ENCODE results near the gene CNTN4.
"Not testable (repeated sequence)": the region's sequence is repeated elsewhere in the genome, so short reads cannot be mapped to it uniquely, and the experiment has no call there.

CNTN4 gene

DNA sequence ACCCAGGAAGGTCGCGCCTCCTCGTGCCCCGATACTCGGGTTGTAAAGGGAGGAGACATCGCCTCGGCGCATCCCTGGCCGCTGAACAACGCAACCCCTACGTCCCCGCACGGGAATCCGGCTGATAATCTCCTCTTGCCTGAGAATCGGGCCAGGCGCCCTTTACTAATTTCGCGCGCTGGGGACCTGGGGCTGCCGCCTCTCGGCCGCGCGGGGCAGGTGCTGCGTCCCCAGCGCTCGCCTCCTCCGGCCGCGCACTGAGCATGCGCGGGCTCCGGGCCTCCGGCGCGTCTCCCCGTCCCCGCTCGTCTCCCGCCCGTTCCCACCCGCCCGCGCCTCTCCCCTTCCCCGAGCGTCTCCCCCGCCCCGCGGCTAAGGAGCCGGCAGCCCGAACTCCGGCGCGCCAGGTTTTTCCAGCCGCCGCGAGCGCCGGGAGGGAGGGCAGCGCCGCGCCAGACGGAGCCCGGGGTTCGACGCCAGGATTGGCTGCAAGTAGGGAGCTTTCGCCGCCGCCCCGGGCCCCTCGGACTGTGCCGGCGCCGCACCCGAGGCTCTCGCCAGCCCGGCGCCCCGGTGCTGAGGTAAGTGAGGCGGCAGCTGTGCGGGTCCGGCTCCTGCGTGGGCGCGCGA, at the start of gene CNTN4:
TSS of gene CNTN4 (plus strand) at position 469 of the 630 bp plus-strand sequence.
- DNase-seq = no peak

DNA sequence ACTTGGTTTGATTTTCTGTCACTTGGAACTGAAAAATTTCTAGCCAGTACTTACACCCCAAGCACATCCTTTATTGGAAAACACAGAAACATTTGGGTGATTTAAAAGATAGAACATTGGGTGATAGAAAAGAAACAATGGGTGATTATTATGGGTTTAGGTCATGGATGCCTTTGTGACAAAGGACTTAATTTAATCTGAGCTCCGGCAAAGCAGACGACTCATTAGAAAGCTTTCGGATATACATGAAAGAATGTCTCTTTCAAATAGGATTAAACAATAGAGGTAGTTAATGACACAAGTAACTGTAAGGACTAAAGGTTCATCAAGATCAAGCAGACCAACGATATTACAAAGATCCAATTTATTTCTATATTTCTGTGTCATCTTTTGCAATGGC, 37.3 kb upstream of the CNTN4 start:
- DNase-seq = no peak

DNA sequence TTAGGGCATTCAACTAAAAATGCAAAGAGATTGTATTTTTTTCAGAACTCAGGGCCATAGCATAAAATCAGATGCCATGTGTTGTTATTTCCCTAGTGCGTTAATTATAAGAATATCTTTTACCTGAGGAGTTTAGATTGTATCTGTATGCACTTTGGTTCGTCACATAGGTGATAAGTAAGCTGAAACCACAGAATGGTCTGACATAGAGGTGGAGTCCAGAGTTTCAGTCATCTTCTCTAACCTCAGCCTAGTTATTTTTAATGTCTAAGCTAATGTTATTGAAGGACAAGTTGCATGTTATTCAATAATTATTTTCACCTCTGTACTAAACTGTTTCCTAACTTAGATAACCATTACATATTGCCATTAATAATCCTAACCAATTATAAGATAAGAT, 27.1 kb upstream of the CNTN4 start:
- no peak for DNase-seq

DNA sequence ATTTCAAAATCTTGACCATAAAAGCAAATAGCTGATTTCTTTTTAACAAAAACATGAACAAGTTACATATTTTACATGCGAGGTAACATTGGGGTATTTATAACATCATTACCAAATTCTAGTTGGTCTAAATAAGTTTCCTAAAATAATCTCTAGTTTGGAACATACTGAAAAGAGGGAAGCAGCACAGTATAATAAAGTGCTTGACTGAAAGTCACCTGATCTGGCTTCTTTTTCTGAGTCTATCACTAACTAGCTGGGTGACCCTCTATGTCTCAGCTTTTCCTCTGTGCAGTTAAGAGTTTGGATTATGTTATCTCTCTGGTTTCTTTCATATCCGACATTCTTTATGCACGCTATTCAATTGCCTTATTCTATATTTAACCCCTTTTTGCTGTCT, 19.8 kb upstream of the CNTN4 start:
- DNase-seq = no peak

GRCh38 chr3:2082871-2083480, 15.7 kb upstream of the CNTN4 start:
- no peak for DNase-seq

DNA sequence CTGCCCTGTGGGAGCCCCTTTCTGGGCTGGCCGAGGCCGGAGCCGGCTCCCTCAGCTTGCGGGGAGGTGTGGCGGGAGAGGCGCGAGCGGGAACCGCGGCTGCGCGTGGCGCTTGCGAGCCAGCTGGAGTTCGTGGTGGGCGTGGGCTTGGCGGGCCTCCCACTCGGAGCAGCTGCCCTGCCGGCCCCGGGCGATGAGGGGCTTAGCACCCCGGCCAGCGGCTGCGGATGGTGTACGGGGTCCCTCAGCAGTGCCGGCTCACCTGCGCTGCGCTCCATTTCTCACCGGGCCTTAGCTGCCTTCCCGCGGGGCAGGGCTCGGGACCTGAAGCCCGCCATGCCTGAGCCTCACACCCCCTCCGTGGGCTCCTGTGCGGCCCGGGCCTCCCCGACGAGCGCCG, 15.1 kb upstream of the CNTN4 start:
- DNase-seq = not testable (repeated sequence)

DNA sequence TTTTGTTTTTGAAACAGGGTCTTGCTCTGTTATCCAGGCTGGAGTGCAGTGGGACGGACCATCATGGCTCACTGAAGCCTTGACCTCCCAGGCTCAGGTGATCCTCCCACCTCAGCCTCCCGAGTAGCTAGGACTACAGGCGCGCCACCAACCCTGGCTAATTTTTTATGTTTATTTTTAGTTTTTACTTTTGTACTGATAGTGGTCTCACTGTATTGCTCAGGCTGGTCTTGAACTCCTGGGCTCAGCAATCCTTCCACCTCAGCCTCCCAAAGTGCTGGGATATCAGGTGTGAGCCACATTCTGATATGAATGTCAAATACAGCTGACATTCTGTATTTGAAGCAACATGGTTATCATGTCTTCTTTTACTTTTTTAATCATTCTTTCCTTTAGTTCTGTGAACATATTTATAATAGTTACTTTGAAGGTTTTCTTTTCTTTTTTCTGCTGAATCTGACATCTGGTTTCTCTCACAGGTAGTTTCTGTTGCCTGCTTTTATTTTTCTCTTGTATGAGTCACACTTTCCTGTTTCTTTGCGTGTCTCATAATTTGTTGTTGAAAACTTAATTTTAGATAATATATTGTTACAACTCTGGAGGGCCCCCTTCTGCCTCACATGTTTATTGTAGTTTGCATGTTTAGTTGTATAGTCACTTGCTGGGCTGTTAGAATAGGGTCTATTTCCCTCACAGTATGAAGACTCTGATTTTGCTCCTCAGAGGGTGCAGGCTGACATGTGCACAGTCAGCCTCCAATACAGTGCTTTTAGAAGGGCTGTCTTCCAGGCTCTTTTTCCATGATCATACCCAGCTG, 8.4 kb upstream of the CNTN4 start:
- no peak for DNase-seq

DNA sequence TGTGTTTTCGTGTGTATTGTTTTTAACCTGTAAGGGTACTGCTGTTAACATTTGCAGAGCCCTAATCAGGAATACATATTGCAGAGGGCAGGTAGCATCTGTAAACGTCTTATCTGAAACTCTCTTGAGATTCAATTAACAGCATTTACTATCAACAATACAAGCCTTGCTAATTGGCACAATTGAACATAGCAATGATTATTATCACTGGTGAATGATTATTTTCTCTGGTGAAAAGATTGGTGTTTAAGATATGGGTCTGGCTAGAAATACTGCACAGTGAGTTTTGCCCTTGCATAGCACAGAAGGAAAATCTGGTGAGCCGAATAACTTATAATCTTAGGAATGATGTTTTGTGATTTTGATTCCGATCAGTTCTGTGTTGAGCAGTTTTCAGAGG, 5.9 kb upstream of the CNTN4 start:
- no peak for DNase-seq

DNA sequence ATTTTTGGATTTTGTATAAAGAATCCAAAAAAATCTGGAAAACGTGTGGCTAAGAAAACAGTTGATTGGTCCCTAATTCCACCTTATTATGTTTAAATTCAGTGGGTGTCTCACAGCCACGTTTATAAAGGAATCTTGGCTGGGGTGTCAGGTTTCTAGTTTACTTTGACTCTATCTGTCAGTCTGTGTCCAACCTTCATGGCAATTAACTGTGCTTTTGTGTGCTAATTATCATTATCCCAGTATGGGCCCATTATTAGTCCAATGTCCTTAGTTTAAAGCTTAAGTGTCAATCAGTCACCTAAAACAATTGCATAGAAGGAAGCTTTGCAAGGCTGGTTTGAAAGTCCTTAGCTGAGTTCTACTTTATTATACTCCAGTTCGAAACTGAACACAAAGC, 3.7 kb upstream of the CNTN4 start:
- DNase-seq = no peak

- DNase-seq = no peak
Observed at GRCh38 chr3:2096216-2096615, 2.5 kb upstream of the CNTN4 start.

DNA sequence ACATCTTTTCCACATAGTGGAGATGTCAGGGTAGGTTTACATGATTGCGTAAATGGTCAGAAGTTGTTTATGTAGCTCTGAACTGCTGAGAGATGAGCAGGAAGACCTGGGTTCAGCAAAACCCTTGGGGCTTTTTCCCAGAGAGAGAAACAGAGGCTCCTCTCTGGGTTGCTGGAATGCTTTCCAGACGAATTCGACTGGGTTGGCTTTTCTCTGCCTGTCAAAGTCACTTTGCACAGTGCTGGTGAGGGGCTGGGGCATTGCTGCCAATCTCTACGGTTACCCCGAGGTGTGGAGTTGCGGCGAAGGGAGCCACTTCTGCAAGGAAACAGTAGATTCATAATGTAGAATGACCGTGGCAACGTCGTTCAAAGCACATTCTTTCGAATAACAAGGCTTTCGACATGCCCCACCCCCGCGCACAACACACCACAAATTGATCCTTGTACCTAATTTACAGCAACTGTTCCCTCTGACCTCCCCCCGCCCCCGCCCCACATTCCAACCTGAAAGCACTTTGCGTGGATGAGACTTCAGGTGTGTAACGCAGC, 950 bp upstream of the CNTN4 start:
- DNase-seq = no peak

GRCh38 chr3:2099028-2099671, 484 bp downstream of the CNTN4 start:
- no peak for DNase-seq

DNA sequence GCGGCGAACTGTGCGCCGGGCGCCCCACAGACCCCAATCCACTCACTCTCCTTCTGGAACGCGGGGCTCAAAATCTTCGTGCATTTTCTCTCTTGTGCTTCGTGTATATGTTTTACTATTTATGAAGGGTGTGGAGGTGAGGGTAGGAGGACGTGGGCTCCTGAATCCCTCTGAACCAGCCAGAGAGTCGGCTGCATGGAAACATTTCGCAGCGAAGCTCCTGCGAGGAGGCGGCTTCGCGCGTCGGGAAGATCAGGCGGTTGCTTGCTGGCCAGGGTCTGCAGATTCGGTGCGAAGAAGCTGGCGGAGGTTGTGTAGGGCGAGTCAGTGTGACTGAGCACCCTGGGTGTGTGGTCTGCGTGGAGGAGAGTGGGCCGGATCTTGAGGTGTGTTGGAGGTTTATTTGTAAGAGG, 1.1 kb downstream of the CNTN4 start:
- DNase-seq = no peak

DNA sequence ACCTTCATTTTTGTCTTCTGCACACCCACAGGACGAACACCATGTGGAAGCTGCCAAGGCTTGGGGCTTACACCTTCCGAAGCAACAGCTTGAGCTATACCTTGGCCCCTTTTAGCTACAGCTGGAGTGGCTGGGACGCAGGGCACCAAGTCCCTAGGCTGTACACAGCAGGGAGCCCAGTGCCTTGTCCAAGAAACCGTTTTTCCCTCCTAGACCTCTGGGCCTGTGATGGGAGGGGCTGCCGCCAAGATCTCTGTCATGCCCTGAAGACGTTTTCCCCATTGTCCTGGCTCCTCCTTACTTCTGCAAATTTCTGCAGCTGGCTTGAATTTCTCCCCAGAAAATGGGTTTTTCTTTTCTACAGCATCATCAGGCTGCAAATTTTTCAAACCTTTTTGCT, 7.8 kb downstream of the CNTN4 start:
- no peak for DNase-seq

- no peak for DNase-seq
Observed at GRCh38 chr3:2110597-2111117, 12.0 kb downstream of the CNTN4 start.

DNA sequence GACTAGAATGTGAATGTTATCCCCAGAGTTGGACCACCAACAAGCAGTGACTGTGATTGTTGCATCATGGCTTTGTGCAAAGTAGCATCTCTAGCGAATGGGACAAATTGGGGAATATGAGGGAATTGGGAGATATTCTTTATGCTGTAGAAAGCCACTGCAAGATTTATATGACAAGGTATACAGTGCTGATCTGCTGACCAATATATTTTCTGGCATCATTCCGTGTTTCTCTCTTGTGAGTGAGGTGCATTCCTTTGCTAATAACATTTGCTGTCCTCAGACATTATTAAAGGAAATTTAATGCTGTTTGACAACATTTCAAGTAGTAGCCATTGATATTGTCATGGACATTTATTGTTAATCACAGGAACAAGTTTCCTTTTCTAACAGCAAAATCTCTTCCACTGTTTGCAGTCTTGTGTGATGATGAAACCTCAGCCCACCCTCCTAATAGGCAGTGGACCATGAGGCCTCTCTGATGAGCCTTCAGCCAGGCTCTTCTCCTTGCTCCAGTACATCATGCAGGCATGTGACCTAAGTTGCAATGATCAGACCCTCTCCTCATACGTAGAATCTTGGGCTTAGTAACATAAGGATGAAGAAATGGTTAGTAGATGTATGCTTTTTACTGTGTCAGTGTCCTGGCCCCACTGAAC, 16.1 kb downstream of the CNTN4 start:
- no peak for DNase-seq

DNA sequence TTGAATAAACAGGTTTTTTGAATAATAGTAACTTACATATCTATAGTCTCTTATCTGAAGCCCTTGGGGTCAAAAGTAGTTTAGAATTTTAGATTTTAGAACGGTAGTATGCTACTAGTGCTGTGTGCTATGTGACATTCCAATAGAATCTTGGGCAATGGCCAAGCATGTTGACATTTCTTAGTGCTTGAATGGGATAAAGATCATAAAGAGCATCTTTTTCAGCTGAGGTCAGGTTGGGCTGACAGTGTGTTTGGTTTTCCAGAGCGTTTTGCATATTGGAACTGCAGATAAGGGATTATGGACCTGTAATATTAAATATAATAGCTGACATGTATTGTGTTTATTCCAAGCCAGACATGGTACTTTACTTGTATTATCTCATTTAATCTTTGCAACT, 32.1 kb downstream of the CNTN4 start:
- DNase-seq = no peak

- DNase-seq = no peak
Observed at GRCh38 chr3:2133146-2133545, 34.5 kb downstream of the CNTN4 start.

DNA sequence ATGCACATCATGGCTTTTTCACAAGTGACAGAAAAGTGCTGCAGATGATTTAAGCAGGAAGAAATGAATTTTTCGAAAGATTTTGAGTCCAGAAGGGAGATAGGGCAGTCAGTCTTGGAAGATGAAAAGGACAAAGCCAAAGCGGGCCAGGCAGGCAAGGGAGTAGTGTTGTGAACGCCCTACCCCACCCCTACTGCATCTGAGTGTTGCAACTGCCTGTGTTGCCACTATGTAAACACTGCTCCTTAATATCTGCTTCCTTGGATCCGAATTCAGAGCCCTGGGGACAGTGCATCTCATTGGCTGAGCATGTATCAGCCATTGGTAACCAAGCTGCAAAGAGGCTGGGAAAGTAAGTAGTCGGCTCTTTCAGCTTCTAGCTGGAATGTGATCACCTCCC, 39.0 kb downstream of the CNTN4 start:
- no peak for DNase-seq

GRCh38 chr3:2141482-2141881, 42.8 kb downstream of the CNTN4 start:
- DNase-seq = no peak

GRCh38 chr3:2148561-2149340, 50.1 kb downstream of the CNTN4 start:
- no peak for DNase-seq

DNA sequence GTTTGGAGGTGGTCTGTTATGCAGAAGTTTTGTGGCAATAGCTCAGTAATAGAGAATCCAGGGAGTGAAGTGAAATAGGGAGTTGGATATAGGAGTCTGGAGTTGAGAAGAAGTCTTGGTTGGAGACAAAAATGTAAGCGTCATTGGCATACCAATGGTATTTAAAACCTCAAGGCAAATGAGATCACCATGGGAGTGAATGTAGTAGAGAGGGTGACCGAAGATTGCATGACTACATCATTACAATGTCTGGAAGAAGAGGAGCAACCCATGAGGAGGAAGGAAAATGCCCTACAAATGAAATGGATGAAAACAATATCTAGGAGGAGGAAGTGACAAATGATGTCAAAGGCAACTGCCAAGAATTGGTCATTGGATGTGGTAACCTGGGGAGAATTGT, 54.4 kb downstream of the CNTN4 start:
- no peak for DNase-seq
